Tibial nerve (tissue), 4 donors: ENCODE results near the gene RASGRF1. TPM values are rescaled to one million over a fixed set of nuclear protein-coding genes. Genes with fewer than 3 reads are reported as not detected.
A peak's percentile ranks its signal among the peaks of the same experiment; 100 is the strongest.

ENCODE experiments used
- DNase-seq, 2 donors: peaks; one replicate each; pipeline ENCODE4 v3.0.0-alpha.2; 2019; ENCODE audit warnings: low spot score in 2 of 2
- H3K27ac ChIP-seq, 4 donors: fragments of 200-600 bp; sonication (generic) in 3 of 4; one replicate each; pipeline ENCODE4 v1.5.1; 2017 to 2019; ENCODE audit warnings: mild to moderate bottlenecking in 1 of 4
- H3K27me3 ChIP-seq, 2 donors: fragments of 200-600 bp; sonication (generic) in 1 of 2; one replicate each; pipeline versions ENCODE4 v1.5.1 to v1.6.0; 2017 to 2019
- H3K36me3 ChIP-seq, 3 donors: fragments of 200-600 bp; sonication (generic); one replicate each; pipeline ENCODE4 v1.5.1; 2018 to 2019
- H3K4me1 ChIP-seq, 4 donors: fragments of 200-600 bp; sonication (generic) in 3 of 4; one replicate each; pipeline ENCODE4 v1.5.1; 2017 to 2019
- H3K4me3 ChIP-seq, 4 donors: fragments of 200-600 bp; sonication (generic) in 3 of 4; one replicate each; pipeline ENCODE4 v1.5.1; 2017 to 2019; ENCODE audit warnings: mild to moderate bottlenecking in 1 of 4, moderate library complexity in 1 of 4
- H3K9me3 ChIP-seq, 4 donors: fragments of 200-600 bp; sonication (generic) in 3 of 4; one replicate each; pipeline ENCODE4 v1.5.1; 2017 to 2019
- EP300 ChIP-seq, 2 donors: sonication (generic); formaldehyde crosslinking; IDR thresholded peaks; one replicate each; pipeline ENCODE4 v1.6.1; 2017; ENCODE audit warnings: antibody characterized with exemption in 2 of 2, mild to moderate bottlenecking in 1 of 2
- POLR2A ChIP-seq, 2 donors: fragments of 450-650 bp; IDR thresholded peaks; one replicate each; pipeline ENCODE4 v1.6.1; 2017; ENCODE audit warnings: antibody characterized with exemption in 2 of 2, mild to moderate bottlenecking in 2 of 2, moderate library complexity in 2 of 2
- WGBS, 2 donors: methylation state at CpG; one replicate each; pipeline ENCODE4 v1.1.5; 2018; 5-methylcytosine and 5-hydroxymethylcytosine counted together
- total RNA-seq, 4 donors: library from RNA; depleted of rRNA; stranded (reverse); fragments of >200 nt; gene quantifications; one replicate each; pipeline ENCODE4 v1.1.0, GENCODE V29; 2016
- TF ChIP-seq, protein P1 (sequence below), 5 experiments: fragments of 200-600 bp in 3 of 5; fragments of 450-650 bp in 2 of 5; sonication (generic) in 3 of 5; IDR thresholded peaks; one replicate each; pipeline ENCODE4 v1.5.1; 2016 to 2019; ENCODE audit warnings: antibody characterized with exemption in 5 of 5, mild to moderate bottlenecking in 3 of 5, moderate library complexity in 2 of 5

The RASGRF1 gene
- total RNA-seq, 4 donors from 2014 or later = 0.30 to 0.98 (median 0.65) TPM

- Histone ChIP-seq H3K4me3 (no peak overlapping the region), H3K27ac (no peak overlapping the region), H3K36me3 (no peaks in the 10 kb centered on the region), H3K4me1 (peaks cover 0 to 4% (median under 1%) of the 10 kb centered on the region in 4 donors), H3K9me3 (peaks cover 0 to 5% (median 0%) of the 10 kb centered on the region in 4 donors), H3K27me3 (no peaks in the 10 kb centered on the region)
- no peak for DNase-seq
- TF ChIP-seq, protein P1, sequence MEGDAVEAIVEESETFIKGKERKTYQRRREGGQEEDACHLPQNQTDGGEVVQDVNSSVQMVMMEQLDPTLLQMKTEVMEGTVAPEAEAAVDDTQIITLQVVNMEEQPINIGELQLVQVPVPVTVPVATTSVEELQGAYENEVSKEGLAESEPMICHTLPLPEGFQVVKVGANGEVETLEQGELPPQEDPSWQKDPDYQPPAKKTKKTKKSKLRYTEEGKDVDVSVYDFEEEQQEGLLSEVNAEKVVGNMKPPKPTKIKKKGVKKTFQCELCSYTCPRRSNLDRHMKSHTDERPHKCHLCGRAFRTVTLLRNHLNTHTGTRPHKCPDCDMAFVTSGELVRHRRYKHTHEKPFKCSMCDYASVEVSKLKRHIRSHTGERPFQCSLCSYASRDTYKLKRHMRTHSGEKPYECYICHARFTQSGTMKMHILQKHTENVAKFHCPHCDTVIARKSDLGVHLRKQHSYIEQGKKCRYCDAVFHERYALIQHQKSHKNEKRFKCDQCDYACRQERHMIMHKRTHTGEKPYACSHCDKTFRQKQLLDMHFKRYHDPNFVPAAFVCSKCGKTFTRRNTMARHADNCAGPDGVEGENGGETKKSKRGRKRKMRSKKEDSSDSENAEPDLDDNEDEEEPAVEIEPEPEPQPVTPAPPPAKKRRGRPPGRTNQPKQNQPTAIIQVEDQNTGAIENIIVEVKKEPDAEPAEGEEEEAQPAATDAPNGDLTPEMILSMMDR (IDR thresholded peaks at IDR 0.05) = no peak
- TF ChIP-seq POLR2A (IDR thresholded peaks at IDR 0.05) = no peak
- no peak for TF ChIP-seq EP300 (IDR thresholded peaks at IDR 0.05)
- WGBS, 2 donors = 73 to 78% methylated on average over 1 of the region's 1 CpG
These were observed 133.6 kb downstream of the RASGRF1 start for GRCh38 chr15:78956937-78957336.

GRCh38 chr15:78955355-78955754 lies 135.2 kb downstream of the RASGRF1 start:
- no peaks in the 10 kb centered on the region for H3K27me3 ChIP-seq
- 94 to 95% methylated on average over 5 of the region's 5 CpGs for WGBS, 2 donors
- H3K4me1 ChIP-seq = peaks cover 0 to 16% (median 8%) of the 10 kb centered on the region in 4 donors
- H3K27ac ChIP-seq = no peak overlapping the region
- no peak for DNase-seq
- H3K4me3 ChIP-seq = no peak overlapping the region
- H3K9me3 ChIP-seq = peaks cover 0 to 3% (median 0%) of the 10 kb centered on the region in 4 donors
- H3K36me3 ChIP-seq = no peaks in the 10 kb centered on the region
- TF ChIP-seq POLR2A (IDR thresholded peaks at IDR 0.05) = no peak

- Histone ChIP-seq H3K9me3 (no peaks in the 10 kb centered on the region), H3K27me3 (no peaks in the 10 kb centered on the region), H3K4me3 (no peak overlapping the region), H3K4me1 (peaks cover 0 to 16% (median 8%) of the 10 kb centered on the region in 4 donors), H3K27ac (peak overlapping the region in 1 of 4 donors; percentile 54), H3K36me3 (no peaks in the 10 kb centered on the region)
- no peak for DNase-seq
- TF ChIP-seq EP300 (IDR thresholded peaks at IDR 0.05) = no peak
- WGBS, 2 donors = 78 to 92% methylated on average over 4 of the region's 4 CpGs
These were observed 138.7 kb downstream of the RASGRF1 start for GRCh38 chr15:78951841-78952238.

GRCh38 chr15:78950902-78951840 lies 139.4 kb downstream of the RASGRF1 start:
- Histone ChIP-seq H3K36me3 (no peaks in the 10 kb centered on the region), H3K27ac (peak overlapping the region in 1 of 4 donors; percentile 54), H3K4me3 (no peak overlapping the region), H3K27me3 (no peaks in the 10 kb centered on the region), H3K9me3 (no peaks in the 10 kb centered on the region), H3K4me1 (peaks cover 0 to 16% (median 8%) of the 10 kb centered on the region in 4 donors)
- DNase-seq = no peak
- TF ChIP-seq, protein P1 (IDR thresholded peaks at IDR 0.05) = peak in 1 of 5 experiments; percentile 38
- no peak for TF ChIP-seq EP300 (IDR thresholded peaks at IDR 0.05)
- no peak for TF ChIP-seq POLR2A (IDR thresholded peaks at IDR 0.05)
- WGBS, 2 donors = 47 to 52% methylated on average over 10 of the region's 10 CpGs

DNA sequence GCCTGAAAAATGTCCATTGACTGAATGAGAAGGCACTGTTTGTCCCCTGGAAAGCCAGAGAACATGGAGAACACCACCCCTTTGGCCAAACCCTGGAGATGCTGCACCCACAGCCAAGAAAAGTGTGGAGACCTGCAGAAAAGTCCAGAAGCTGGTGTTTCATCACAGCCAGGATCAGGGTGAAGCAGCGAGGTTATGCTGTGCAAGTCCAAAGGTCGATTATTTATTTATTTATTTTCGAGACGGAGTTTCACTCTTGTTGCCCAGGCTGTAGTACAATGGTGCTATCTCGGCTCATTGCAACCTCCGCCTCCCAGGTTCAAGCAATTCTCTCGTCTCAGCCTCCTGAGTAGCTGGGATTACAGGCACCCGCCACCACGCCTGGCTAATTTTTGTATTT lies 140.2 kb downstream of the RASGRF1 start:
- Histone ChIP-seq H3K4me1 (peaks cover 0 to 16% (median 8%) of the 10 kb centered on the region in 4 donors), H3K4me3 (no peak overlapping the region), H3K36me3 (no peaks in the 10 kb centered on the region), H3K27me3 (no peaks in the 10 kb centered on the region), H3K27ac (peak overlapping the region in 1 of 4 donors; percentile 54), H3K9me3 (no peaks in the 10 kb centered on the region)
- WGBS, 2 donors = 81 to 84% methylated on average over 9 of the region's 9 CpGs
- no peak for DNase-seq
- TF ChIP-seq, protein P1 (IDR thresholded peaks at IDR 0.05) = no peak
- peak in 1 of 2 donors; percentile 40 for TF ChIP-seq EP300 (IDR thresholded peaks at IDR 0.05)

DNA sequence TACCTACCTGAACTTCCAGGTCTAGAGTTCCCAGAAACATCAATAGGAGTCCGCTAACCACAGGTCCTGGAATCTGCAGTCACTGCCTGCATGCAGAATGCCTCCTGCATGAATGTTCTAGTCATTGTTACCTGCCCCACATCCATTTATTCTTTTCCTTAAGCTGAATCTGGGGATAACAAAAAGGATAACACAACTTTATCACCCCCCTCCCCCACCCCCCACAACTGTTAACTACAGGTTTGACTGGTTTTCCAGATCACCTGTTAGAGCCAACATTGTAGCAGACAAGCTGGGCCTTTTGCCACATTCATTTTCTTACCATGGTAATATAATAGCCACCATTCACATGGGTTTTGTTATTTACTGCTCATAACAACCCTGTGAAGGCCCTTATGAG lies 141.1 kb downstream of the RASGRF1 start:
- Histone ChIP-seq H3K4me1 (peaks cover 0 to 21% (median 10%) of the 10 kb centered on the region in 4 donors), H3K27me3 (no peaks in the 10 kb centered on the region), H3K4me3 (no peak overlapping the region), H3K9me3 (no peaks in the 10 kb centered on the region), H3K36me3 (no peaks in the 10 kb centered on the region), H3K27ac (peak overlapping the region in 1 of 4 donors; percentile 41)
- 0% methylated on average over 1 of the region's 1 CpG for WGBS, 2 donors
- TF ChIP-seq POLR2A (IDR thresholded peaks at IDR 0.05) = no peak
- TF ChIP-seq, protein P1 (IDR thresholded peaks at IDR 0.05) = no peak
- TF ChIP-seq EP300 (IDR thresholded peaks at IDR 0.05) = no peak
- no peak for DNase-seq
